ENCODE measurements around the gene COL24A1. TPM values are rescaled to one million over a fixed set of nuclear protein-coding genes. Genes with fewer than 3 reads are reported as not detected.

COL24A1 gene
- total RNA-seq, 1 experiment from 2014 or later, result 0.35 TPM

- H2AK5ac ChIP-seq (ENCODE audit: insufficient read length, low read length), result no peak overlapping the region
- no peak overlapping the region for H2BK5ac ChIP-seq (ENCODE audit: insufficient read length, low read length)
- no peak overlapping the region for H4K8ac ChIP-seq (replicated peaks; ENCODE audit: insufficient read length, low read depth, low read length)
- Mint-ChIP-seq H3K36me3 (ENCODE audit: insufficient read depth in 1 of 3, low read depth in 3 of 3) (no peaks in the 10 kb centered on the region; a peak in 1 of 7 replicates), H3K27ac (no peak overlapping the region), H3K27me3 (ENCODE audit: low read depth) (no peaks in the 10 kb centered on the region; the same call in 1 of the 2 replicates), H3K4me1 (no peaks in the 10 kb centered on the region), H3K4me3 (no peak overlapping the region), H3K9me3 (no peaks in the 10 kb centered on the region)
- no peak overlapping the region for H2AFZ ChIP-seq (ENCODE audit: low read length)
- H3K4me2 ChIP-seq (ENCODE audit: insufficient read depth, insufficient read length, low read length), result no peak overlapping the region
- H4K20me1 ChIP-seq (ENCODE audit: control insufficient read depth, insufficient read depth, insufficient read length), result no peaks in the 10 kb centered on the region
- H3K27ac ChIP-seq (ENCODE audit: insufficient read length, low read depth, low read length), result no peak overlapping the region
- no peak overlapping the region for H2BK15ac ChIP-seq (ENCODE audit: low read depth, low read length)
- H3K56ac ChIP-seq (ENCODE audit: insufficient read length, low read depth, low read length), result no peak overlapping the region
- H3K23me2 ChIP-seq (ENCODE audit: insufficient read length, low read depth, low read length, poor library complexity, severe bottlenecking), result no peaks in the 10 kb centered on the region
- H3K4ac ChIP-seq (ENCODE audit: low read depth, low read length), result no peak overlapping the region
- H3T11ph ChIP-seq (ENCODE audit: low read length), result no peak overlapping the region
- no peak for TF ChIP-seq CTCF (conservative IDR thresholded peaks at IDR 0.05)
- H3K79me2 ChIP-seq (ENCODE audit: insufficient read depth, low read length), result no peaks in the 10 kb centered on the region
- no peak overlapping the region for H2BK20ac ChIP-seq (ENCODE audit: low read depth, low read length, poor library complexity, severe bottlenecking)
- no peak overlapping the region for H4K91ac ChIP-seq (ENCODE audit: insufficient read length, low read depth, low read length)
- H3K79me1 ChIP-seq (ENCODE audit: insufficient read depth, low read depth, low read length, poor library complexity, severe bottlenecking), result no peaks in the 10 kb centered on the region
- H3K4me1 ChIP-seq (ENCODE audit: insufficient read depth, low read length), result no peaks in the 10 kb centered on the region
- no peak overlapping the region for H3K14ac ChIP-seq (ENCODE audit: insufficient read depth, low read length)
- H2BK12ac ChIP-seq (ENCODE audit: insufficient read length, low read depth, low read length), result no peak overlapping the region
- no peak overlapping the region for H2BK120ac ChIP-seq (ENCODE audit: low read depth, low read length, poor library complexity, severe bottlenecking)
- H3K27me3 ChIP-seq (ENCODE audit: insufficient read depth, low read length), result no peaks in the 10 kb centered on the region
- no peak overlapping the region for H3K23ac ChIP-seq (ENCODE audit: insufficient read length, low read depth, low read length)
- no peaks in the 10 kb centered on the region for H3K9me3 ChIP-seq (ENCODE audit: control insufficient read depth, low read depth, low read length)
- H3K9ac ChIP-seq (ENCODE audit: extremely low read depth, insufficient read length, low read length), result no peak overlapping the region
- no peak for DNase-seq
- no peak overlapping the region for H4K5ac ChIP-seq (ENCODE audit: insufficient read length, low read depth, low read length)
- H3K18ac ChIP-seq (ENCODE audit: insufficient read length, low read depth, low read length), result no peak overlapping the region
These were observed 289.4 kb downstream of the COL24A1 start for GRCh38 chr1:85867189-85867588.
